Heart right ventricle (tissue), 16 donors: Measurements from ENCODE around the gene ZMPSTE24. TPM values are rescaled to one million over a fixed set of nuclear protein-coding genes. Genes with fewer than 3 reads are reported as not detected.

Source experiments
- ATAC-seq, 8 donors: fragments of 200-7000 bp; cut with Tn5 transposase; one replicate each; pipeline ENCODE4 v1.9.1; 2020; ENCODE audit warnings: mild to moderate bottlenecking in 8 of 8, moderate library complexity in 8 of 8, moderate number of reproducible peaks in 1 of 8
- DNase-seq, 2 donors: peaks; one replicate each; pipeline ENCODE4 v3.0.0-alpha.2; 2020
- H3K27ac ChIP-seq, 10 donors: fragments of 200-600 bp; sonication (generic) in 2 of 10; one replicate each; pipeline versions ENCODE4 v1.5.0 to v1.8.0; 2020 to 2022; ENCODE audit warnings: mild to moderate bottlenecking in 3 of 10
- H3K27me3 ChIP-seq, 7 donors: fragments of 200-600 bp; one replicate each; pipeline ENCODE4 v1.8.0; 2021 to 2022; ENCODE audit warnings: mild to moderate bottlenecking in 2 of 7
- H3K36me3 ChIP-seq, 9 donors: fragments of 200-600 bp; sonication (generic) in 1 of 9; one replicate each; pipeline versions ENCODE4 v1.5.0 to v1.8.0; 2020 to 2022; ENCODE audit warnings: mild to moderate bottlenecking in 2 of 9
- H3K4me1 ChIP-seq, 9 donors: fragments of 200-600 bp; sonication (generic) in 1 of 9; one replicate each; pipeline versions ENCODE4 v1.5.0 to v1.8.0; 2020 to 2022; ENCODE audit warnings: mild to moderate bottlenecking in 4 of 9
- H3K4me3 ChIP-seq, 10 donors: fragments of 200-600 bp; sonication (generic) in 2 of 10; one replicate each; pipeline versions ENCODE4 v1.5.0 to v1.8.0; 2020 to 2022; ENCODE audit warnings: mild to moderate bottlenecking in 7 of 10, moderate library complexity in 2 of 10
- H3K9me3 ChIP-seq, 11 donors: fragments of 200-600 bp in 10 of 11; sonication (generic) in 2 of 11; one replicate each; pipeline versions ENCODE4 v1.5.0 to v1.8.0; 2013 to 2022; ENCODE audit warnings: mild to moderate bottlenecking in 2 of 11, control low read depth in 1 of 11, moderate library complexity in 1 of 11
- WGBS, 2 donors: extraction: QIAGEN DNeasy Blood & Tissue Kit; methylation state at CpG; one replicate each; pipeline ENCODE4 v1.1.7; 2013; ENCODE audit warnings: inconsistent platforms in 1 of 2; 5-methylcytosine and 5-hydroxymethylcytosine counted together
- intact Hi-C, 10 donors: fragments of 100-400 bp; cut with DNase I; formaldehyde crosslinking; loops; one replicate each; pipeline versions ENCODE4 v1.11.1 to v1.14.2; 2022
- polyA plus RNA-seq, 2 donors: library from polyadenylated mRNA; stranded (reverse); fragments of 200-250 nt; gene quantifications; one replicate each; pipeline ENCODE4 v1.2.3, GENCODE V29; 2013
- total RNA-seq, 10 donors: library from RNA; stranded (reverse); fragmentation: NEBNext Ultra II Directional in 3 of 10; extraction: Animal tissue kit (Norgen Biotek cat#: 25700) in 3 of 10; gene quantifications; one replicate each; pipeline versions ENCODE4 v1.2.1 to v1.2.4, GENCODE V29; 2021 to 2023
- TF ChIP-seq, protein P1 (sequence below), 9 donors: fragments of 200-600 bp; sonication (generic) in 2 of 9; IDR thresholded peaks; one replicate each; pipeline versions ENCODE4 v1.5.0 to v1.8.0; 2021 to 2022; ENCODE audit warnings: antibody characterized with exemption in 9 of 9, mild to moderate bottlenecking in 5 of 9, moderate library complexity in 1 of 9
- donor health status: Arrhythmogenic right ventricular cardiomyopathy.
- donor health status: ischemic (EF 13 %, LVEDD 7.1; RV severe dilation, severe dysfunction).
- donor health status: healthy with polysubstance abuse.
- donor health status: DM: no; HTN: yes; CAD: no.
- donor health status: DM: no; HTN: no; CAD: no.
- donor health status: ischemic (EF 25% LVEDD 6.9; RV normal size, moderate dysfunction).
- donor health status: ischemic (EF 25% LVEDD 5.7; RV mildly dilated, moderate dysfunction).
- donor health status: healthy.
- donor health status: DM: yes; HTN: yes; CAD: no.
- donor health status: Ischemic cardiomyopathy.
- donor health status: ischemic (EF 35%, LVEDD 5.7; RV mildly dilated, moderate dysfunction).
- donor health status: nonischemic (EF 11% LVEDD 7.7; RV severe dilation, severe dysfunction).
- donor health status: DM: yes; HTN: yes; CAD: no.
- donor health status: PGD.
- donor health status: ischemic (EF 29% LVEDD 5.4; RV normal size, mild dysfunction).
- donor health status: nonischemic (EF 23%, LVEDD 6.1; RV moderate dilation, normal function).

The ZMPSTE24 gene
- total and polyA plus RNA-seq, 12 donors, result 19.9 to 47.5 (median 27.5) TPM

DNA sequence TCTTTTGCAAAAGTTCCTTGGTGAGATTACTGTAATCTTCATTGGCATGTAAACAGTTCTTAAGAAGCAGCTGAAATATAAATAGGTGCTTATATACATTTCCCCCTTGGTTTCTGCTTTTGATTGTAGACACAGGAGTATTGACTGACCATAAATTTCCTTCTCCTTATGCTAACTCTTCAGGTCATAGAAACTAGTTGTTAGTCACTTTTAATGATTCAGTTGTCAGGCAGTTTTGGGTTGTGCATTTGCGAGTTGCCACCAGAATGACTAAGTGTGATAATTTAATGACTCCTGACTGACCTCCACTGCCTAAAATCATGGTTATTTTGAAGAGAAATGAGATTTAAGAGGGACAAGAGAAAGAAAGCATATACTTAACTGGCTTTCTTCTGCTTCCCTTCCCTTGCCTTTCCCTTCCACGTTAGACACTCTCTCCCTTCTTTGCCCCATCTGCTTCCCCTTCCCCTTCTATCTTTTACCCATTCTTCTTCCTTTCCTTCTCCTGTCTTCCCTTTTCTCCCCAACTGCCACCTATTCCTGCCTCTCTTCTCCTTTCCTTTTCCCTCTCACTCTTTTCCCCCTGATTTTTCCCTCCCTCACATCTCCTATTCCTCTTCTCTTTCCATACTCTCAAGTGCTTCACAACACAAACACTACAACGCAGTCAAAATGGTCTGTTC lies 12.3 kb downstream of the ZMPSTE24 start:
- intact Hi-C loops, result no loop called here
- H3K27ac ChIP-seq, result peak overlapping the region in 2 of 10 donors; percentile 8 to 32
- no peaks in the 10 kb centered on the region for H3K27me3 ChIP-seq
- peaks cover 0 to 95% (median 45%) of the 10 kb centered on the region in 9 donors for H3K36me3 ChIP-seq
- ATAC-seq (no peak), DNase-seq (no peak)
- H3K4me3 ChIP-seq, result no peak overlapping the region
- no peaks in the 10 kb centered on the region for H3K9me3 ChIP-seq
- peaks cover 0 to 32% (median 4%) of the 10 kb centered on the region in 9 donors for H3K4me1 ChIP-seq
- TF ChIP-seq, protein P1, sequence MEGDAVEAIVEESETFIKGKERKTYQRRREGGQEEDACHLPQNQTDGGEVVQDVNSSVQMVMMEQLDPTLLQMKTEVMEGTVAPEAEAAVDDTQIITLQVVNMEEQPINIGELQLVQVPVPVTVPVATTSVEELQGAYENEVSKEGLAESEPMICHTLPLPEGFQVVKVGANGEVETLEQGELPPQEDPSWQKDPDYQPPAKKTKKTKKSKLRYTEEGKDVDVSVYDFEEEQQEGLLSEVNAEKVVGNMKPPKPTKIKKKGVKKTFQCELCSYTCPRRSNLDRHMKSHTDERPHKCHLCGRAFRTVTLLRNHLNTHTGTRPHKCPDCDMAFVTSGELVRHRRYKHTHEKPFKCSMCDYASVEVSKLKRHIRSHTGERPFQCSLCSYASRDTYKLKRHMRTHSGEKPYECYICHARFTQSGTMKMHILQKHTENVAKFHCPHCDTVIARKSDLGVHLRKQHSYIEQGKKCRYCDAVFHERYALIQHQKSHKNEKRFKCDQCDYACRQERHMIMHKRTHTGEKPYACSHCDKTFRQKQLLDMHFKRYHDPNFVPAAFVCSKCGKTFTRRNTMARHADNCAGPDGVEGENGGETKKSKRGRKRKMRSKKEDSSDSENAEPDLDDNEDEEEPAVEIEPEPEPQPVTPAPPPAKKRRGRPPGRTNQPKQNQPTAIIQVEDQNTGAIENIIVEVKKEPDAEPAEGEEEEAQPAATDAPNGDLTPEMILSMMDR (IDR thresholded peaks at IDR 0.05), result no peak
- WGBS, 2 donors, result 59 to 67% methylated on average over 3 of the region's 3 CpGs

DNA sequence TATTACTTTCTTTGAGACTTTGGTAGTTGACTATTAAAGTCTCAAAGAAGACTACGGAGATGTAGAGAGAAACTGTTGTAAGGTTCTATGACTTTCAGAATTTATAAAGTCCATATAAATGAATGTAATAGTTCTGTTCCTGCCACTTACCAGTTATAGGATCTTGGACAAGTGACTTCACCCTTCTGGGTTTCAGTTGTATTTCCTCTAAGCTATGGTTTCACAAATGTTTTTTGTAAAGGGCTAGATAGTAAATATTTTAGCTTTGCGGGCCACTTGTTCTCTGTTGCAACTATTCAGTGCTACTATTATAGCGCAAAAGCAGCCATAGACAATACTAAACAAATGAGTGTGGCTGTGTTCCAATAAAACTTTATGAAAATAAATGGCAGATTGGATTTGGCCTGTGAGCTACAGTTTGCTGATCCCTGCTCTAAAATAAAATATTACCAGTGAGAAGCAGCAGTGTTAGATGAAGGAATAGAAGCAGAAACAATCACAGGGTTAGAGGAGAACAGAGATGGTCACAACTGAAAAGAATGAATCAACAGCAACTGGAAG lies 14.7 kb downstream of the ZMPSTE24 start:
- H3K27ac ChIP-seq, result no peak overlapping the region
- ATAC-seq (no peak), DNase-seq (no peak)
- no peaks in the 10 kb centered on the region for H3K27me3 ChIP-seq
- no peaks in the 10 kb centered on the region for H3K9me3 ChIP-seq
- 96 to 100% methylated on average over 3 of the region's 3 CpGs for whole genome bisulfite sequencing, 2 donors
- TF ChIP-seq, protein P1 (IDR thresholded peaks at IDR 0.05), result no peak
- intact Hi-C loops, result no loop called here
- H3K36me3 ChIP-seq, result peaks cover 0 to 99% (median 42%) of the 10 kb centered on the region in 9 donors
- H3K4me1 ChIP-seq, result peaks cover 0 to 16% (median 5%) of the 10 kb centered on the region in 9 donors
- no peak overlapping the region for H3K4me3 ChIP-seq

DNA sequence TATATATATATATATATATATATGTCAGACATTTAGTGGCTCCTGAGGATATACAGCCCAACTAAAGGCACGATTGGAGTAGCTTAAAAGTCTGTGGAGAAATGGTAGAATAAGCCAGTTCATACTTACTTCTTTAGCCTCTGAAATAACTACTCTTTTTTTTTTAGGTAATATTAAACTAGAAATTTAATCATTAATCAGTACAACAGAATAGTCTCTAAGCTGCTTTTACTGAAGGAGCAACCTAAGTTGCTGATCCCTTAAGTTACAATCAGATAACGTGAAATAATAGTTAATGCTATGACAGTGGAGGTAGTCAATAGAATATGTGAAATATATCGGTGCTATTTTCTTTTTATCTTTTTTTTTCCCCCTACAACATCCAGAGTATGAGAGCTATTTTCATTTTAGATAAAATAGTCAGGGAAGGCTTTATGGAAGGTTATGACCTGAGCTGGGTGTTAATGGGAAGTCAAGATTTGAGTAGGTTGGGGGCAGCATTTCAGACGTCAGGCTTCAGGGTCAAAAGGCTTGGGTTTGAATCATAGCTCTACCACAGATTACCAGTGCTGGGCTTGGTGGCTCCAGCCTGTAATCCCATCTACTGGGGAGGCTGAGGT lies 15.6 kb downstream of the ZMPSTE24 start:
- intact Hi-C loops, result no loop called here
- DNase-seq (no peak), ATAC-seq (no peak)
- H3K9me3 ChIP-seq, result no peaks in the 10 kb centered on the region
- H3K4me1 ChIP-seq, result peaks cover 0 to 9% (median under 1%) of the 10 kb centered on the region in 9 donors
- no peaks in the 10 kb centered on the region for H3K27me3 ChIP-seq
- H3K4me3 ChIP-seq, result no peak overlapping the region
- 58 to 74% methylated on average over 4 of the region's 4 CpGs for WGBS, 2 donors
- H3K27ac ChIP-seq, result peak overlapping the region in 1 of 10 donors; percentile 9
- peaks cover 0 to 96% (median 40%) of the 10 kb centered on the region in 9 donors for H3K36me3 ChIP-seq
- TF ChIP-seq, protein P1 (IDR thresholded peaks at IDR 0.05), result no peak

DNA sequence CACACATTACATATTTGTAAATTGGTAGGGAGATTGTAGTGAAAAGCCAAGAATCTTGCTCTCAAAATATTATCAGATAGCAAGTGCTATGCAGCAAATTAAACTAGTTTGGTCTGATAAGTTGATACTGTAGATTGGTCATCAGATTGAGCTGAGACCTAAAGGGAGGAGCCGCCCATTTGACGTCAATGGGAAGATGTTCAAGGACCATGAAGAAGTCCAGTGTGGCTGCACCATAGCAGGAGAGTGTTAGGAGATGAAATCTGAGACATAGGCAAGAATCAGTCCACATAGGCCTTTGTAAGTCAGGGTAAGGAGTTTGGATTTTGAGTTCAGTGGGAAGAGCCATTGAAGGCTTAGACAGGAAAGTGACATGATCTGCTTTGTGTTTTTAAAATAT lies 16.3 kb downstream of the ZMPSTE24 start:
- Histone ChIP-seq H3K27ac (peak overlapping the region in 1 of 10 donors; percentile 9), H3K36me3 (peaks cover 0 to 96% (median 33%) of the 10 kb centered on the region in 9 donors), H3K27me3 (no peaks in the 10 kb centered on the region), H3K4me3 (no peak overlapping the region), H3K9me3 (no peaks in the 10 kb centered on the region), H3K4me1 (peaks cover 0 to 9% (median 0%) of the 10 kb centered on the region in 9 donors)
- TF ChIP-seq, protein P1 (IDR thresholded peaks at IDR 0.05), result no peak
- ATAC-seq (no peak), DNase-seq (no peak)
- intact Hi-C loops, result no loop called here
- WGBS, 2 donors, result 93 to 98% methylated on average over 2 of the region's 2 CpGs
